ENCODE results near the gene SEMA3E.

GRCh38 chr7:83528925-83529423, 120.0 kb downstream of the SEMA3E start:
- TF ChIP-seq CTCF (IDR thresholded peaks at IDR 0.05) (no peak), POLR2AphosphoS5 (IDR thresholded peaks at IDR 0.05) (no peak), POLR2A (IDR thresholded peaks at IDR 0.05) (no peak)
